HG02884 (cell line): ENCODE results near the gene SLC8A2.
"Not testable (repeated sequence)": the region's sequence is repeated elsewhere in the genome, so short reads cannot be mapped to it uniquely, and the experiment has no call there.

Experiments
- ATAC-seq: cut with Tn5 transposase; IDR thresholded peaks from one replicate; pipeline ENCODE4 v1.9.1; 2021; ENCODE audit warnings: mild to moderate bottlenecking, moderate library complexity; ENCODE audit not compliant: unreplicated experiment

SLC8A2 gene

GRCh38 chr19:47414469-47414868 lies 57.2 kb downstream of the SLC8A2 start:
- no peak for ATAC-seq

- no peak for ATAC-seq
Measured at GRCh38 chr19:47413941-47414340, 57.8 kb downstream of the SLC8A2 start.

GRCh38 chr19:47411696-47412095 lies 60.0 kb downstream of the SLC8A2 start:
- not testable (repeated sequence) for ATAC-seq

GRCh38 chr19:47411101-47411500 lies 60.6 kb downstream of the SLC8A2 start:
- ATAC-seq = no peak

- ATAC-seq = no peak
Measured at GRCh38 chr19:47408156-47408938, 63.3 kb downstream of the SLC8A2 start.

- no peak for ATAC-seq
Measured at GRCh38 chr19:47407417-47407774, 64.3 kb downstream of the SLC8A2 start.

- no peak for ATAC-seq
Measured at GRCh38 chr19:47406711-47407416, 64.8 kb downstream of the SLC8A2 start.

- ATAC-seq = no peak
Measured at GRCh38 chr19:47405854-47406417, 65.8 kb downstream of the SLC8A2 start.

- no peak for ATAC-seq
Measured at GRCh38 chr19:47405197-47405550, 66.5 kb downstream of the SLC8A2 start.

- ATAC-seq = no peak
Measured at GRCh38 chr19:47404334-47405196, 67.1 kb downstream of the SLC8A2 start.

GRCh38 chr19:47402504-47402903 lies 69.2 kb downstream of the SLC8A2 start:
- no peak for ATAC-seq

- no peak for ATAC-seq
Measured at GRCh38 chr19:47398707-47399597, 72.7 kb downstream of the SLC8A2 start.

- ATAC-seq = no peak
Measured at GRCh38 chr19:47391510-47392223, 80.0 kb downstream of the SLC8A2 start.

GRCh38 chr19:47390533-47391488 lies 80.9 kb downstream of the SLC8A2 start:
- no peak for ATAC-seq

- no peak for ATAC-seq
Measured at GRCh38 chr19:47389150-47389556, 82.5 kb downstream of the SLC8A2 start.

GRCh38 chr19:47388721-47389120 lies 83.0 kb downstream of the SLC8A2 start:
- ATAC-seq = not testable (repeated sequence)

GRCh38 chr19:47387623-47388022 lies 84.1 kb downstream of the SLC8A2 start:
- ATAC-seq = not testable (repeated sequence)

- ATAC-seq = not testable (repeated sequence)
Measured at GRCh38 chr19:47386582-47386981, 85.1 kb downstream of the SLC8A2 start.
